Calu3 (cell line): Measurements from ENCODE around the gene RAD9B. TPM values are rescaled to one million over a fixed set of nuclear protein-coding genes. Genes with fewer than 3 reads are reported as not detected.

ENCODE experiments used
- BruUV-seq: library from RNA; stranded (reverse); fragments of 400-500 nt; replicated peaks from 2 replicates; lab custom pipeline; 2021; lab: Mats Ljungman, UMichigan
- CTCF ChIA-PET: fragments of 300-600 bp; sonication (Branson Sonifier 250); formaldehyde crosslinking; loops from one replicate; lab custom pipeline; 2022; ENCODE audit warnings: antibody characterized with exemption; lab: Charles Lee
- DNase-seq: peaks from one replicate; pipeline ENCODE4 v3.0.0; 2022
- H3K27ac Mint-ChIP-seq: one replicate; pipeline ENCODE4 v1.8.0; 2022; ENCODE audit warnings: mixed read lengths; ENCODE audit not compliant: unreplicated experiment
- H3K27me3 Mint-ChIP-seq: one replicate; pipeline ENCODE4 v1.8.0; 2022; ENCODE audit warnings: mixed read lengths; ENCODE audit not compliant: unreplicated experiment
- H3K36me3 Mint-ChIP-seq: one replicate; pipeline ENCODE4 v1.8.0; 2022; ENCODE audit warnings: mild to moderate bottlenecking, moderate library complexity, mixed read lengths; ENCODE audit not compliant: insufficient read depth, unreplicated experiment
- H3K4me1 Mint-ChIP-seq: one replicate; pipeline ENCODE4 v1.8.0; 2022; ENCODE audit warnings: mild to moderate bottlenecking, low read depth, mixed read lengths; ENCODE audit not compliant: unreplicated experiment
- H3K4me3 Mint-ChIP-seq: one replicate; pipeline ENCODE4 v1.8.0; 2022; ENCODE audit warnings: mild to moderate bottlenecking, low read depth, moderate library complexity, mixed read lengths; ENCODE audit not compliant: unreplicated experiment
- H3K9me3 Mint-ChIP-seq: one replicate; pipeline ENCODE4 v1.8.0; 2022; ENCODE audit warnings: low read depth, mixed read lengths; ENCODE audit not compliant: unreplicated experiment
- intact Hi-C: fragments of 100-400 bp; cut with micrococcal nuclease; formaldehyde crosslinking; loops from one replicate; pipeline ENCODE4 v1.10.0; 2022; ENCODE audit not compliant: unreplicated experiment
- total RNA-seq: library from RNA; stranded (reverse); gene quantifications from 2 replicates; pipeline ENCODE4 v1.2.3, GENCODE V29; 2022
- TF ChIP-seq, protein P1 (sequence below): fragments of 200-600 bp; IDR thresholded peaks from one replicate; pipeline ENCODE4 v1.8.0; 2022; ENCODE audit warnings: antibody characterized with exemption; ENCODE audit not compliant: unreplicated experiment

RAD9B gene
- total RNA-seq, 1 experiment from 2014 or later: 0.80 TPM

DNA sequence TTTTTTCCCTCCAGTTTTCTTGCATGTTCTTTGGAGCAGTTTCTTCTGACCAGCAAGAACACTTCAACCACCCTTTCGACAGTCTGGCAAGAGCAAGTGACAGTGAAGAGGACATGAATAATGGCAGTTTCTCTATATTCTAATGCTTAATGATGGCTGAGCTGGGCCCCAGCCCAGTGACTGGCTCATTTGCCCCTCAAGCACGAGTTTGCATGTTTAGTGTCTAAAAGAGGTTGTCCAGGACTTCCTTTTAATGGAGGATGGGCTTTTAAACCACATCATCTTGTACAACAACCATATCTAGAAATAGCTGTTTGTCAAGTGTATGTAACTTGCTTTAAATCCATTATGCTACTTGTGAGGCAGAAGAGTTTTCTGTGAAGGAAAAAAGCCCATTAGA is 28.4 kb downstream of the RAD9B start:
- Mint-ChIP-seq H3K4me3 (no peak overlapping the region), H3K4me1 (no peaks in the 10 kb centered on the region), H3K36me3 (peaks cover 6% of the 10 kb centered on the region), H3K27ac (no peak overlapping the region), H3K27me3 (no peaks in the 10 kb centered on the region), H3K9me3 (no peaks in the 10 kb centered on the region)
- no peak for DNase-seq
- CTCF ChIA-PET: no interaction called here
- intact Hi-C loops: no loop called here
- TF ChIP-seq, protein P1, sequence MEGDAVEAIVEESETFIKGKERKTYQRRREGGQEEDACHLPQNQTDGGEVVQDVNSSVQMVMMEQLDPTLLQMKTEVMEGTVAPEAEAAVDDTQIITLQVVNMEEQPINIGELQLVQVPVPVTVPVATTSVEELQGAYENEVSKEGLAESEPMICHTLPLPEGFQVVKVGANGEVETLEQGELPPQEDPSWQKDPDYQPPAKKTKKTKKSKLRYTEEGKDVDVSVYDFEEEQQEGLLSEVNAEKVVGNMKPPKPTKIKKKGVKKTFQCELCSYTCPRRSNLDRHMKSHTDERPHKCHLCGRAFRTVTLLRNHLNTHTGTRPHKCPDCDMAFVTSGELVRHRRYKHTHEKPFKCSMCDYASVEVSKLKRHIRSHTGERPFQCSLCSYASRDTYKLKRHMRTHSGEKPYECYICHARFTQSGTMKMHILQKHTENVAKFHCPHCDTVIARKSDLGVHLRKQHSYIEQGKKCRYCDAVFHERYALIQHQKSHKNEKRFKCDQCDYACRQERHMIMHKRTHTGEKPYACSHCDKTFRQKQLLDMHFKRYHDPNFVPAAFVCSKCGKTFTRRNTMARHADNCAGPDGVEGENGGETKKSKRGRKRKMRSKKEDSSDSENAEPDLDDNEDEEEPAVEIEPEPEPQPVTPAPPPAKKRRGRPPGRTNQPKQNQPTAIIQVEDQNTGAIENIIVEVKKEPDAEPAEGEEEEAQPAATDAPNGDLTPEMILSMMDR: no peak
- no TSS peak for BruUV-seq

DNA sequence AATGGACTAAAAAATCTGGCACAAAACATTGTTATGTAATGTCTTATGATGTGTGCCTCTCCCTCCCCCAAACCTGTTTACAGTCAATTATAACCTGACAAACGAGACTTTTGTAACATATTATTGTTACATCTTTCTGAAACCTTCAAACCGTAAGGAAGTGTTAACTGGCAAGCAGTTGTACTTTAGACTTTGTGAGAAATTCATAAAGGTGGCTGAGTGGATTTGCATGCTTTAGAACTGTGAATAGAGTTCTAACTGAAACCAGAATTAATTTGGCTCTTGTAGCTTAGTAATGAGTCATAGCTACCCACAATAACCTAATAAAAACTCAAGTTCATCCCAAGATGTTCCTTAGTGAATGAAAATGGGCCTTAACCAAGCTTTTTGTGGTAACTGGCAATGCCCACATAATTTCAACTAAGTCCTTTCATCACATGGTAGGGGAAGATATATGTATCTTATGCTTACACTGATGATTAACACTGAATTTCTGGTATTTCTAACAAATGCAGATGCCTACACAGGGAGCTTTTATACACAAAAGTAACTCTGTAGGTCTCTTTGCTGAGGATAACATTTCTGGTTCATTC is 29.7 kb downstream of the RAD9B start:
- H3K36me3 Mint-ChIP-seq: peaks cover 6% of the 10 kb centered on the region
- no peak overlapping the region for H3K27ac Mint-ChIP-seq
- no peaks in the 10 kb centered on the region for H3K9me3 Mint-ChIP-seq
- H3K4me3 Mint-ChIP-seq: no peak overlapping the region
- CTCF ChIA-PET: interaction anchor here (0.6 to 1.0 kb wide), 2 partner anchors 19 to 53 kb away, joined by 3 read pairs; no protein-coding TSS in a partner anchor
- no peaks in the 10 kb centered on the region for H3K27me3 Mint-ChIP-seq
- no TSS peak for BruUV-seq
- TF ChIP-seq, protein P1: no peak
- no peaks in the 10 kb centered on the region for H3K4me1 Mint-ChIP-seq
- no peak for DNase-seq
- intact Hi-C loops: no loop called here

DNA sequence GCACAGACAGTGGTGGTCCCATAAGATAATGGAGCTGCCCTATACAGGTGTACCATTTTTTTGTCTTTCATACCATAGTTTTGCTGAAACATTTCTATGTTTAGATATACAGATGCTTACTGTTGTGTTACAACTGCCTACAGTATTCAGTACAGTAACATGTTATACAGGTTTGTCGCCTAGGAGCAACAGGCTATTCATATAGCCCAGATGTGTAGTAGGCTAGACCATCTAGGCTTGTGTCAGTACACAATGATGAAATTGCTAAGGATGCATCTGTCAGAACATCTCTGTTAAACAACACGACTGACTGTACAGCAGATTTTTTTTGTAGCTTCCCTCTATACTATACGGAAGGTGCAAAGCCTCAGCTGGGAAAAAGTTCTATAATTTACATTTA is 30.5 kb downstream of the RAD9B start:
- Mint-ChIP-seq H3K4me3 (no peak overlapping the region), H3K9me3 (no peaks in the 10 kb centered on the region)

DNA sequence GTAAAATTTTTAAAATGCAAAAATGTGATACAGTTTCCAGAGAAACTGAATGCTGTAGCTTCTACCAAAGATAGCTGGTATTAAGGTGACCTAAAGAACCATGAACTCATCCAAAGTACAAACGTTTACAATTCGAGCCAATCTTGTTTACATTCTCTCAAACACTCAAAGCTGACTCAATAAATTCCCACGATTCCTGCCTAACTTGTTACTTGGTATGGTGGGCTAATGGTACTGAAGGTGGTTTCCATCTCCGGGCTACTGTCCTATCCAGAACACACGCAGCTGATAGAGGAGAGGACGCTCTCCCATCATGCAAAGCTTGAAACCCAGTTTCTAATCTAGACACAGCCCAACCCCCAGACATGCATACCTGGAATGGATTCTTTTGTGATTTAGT is 31.5 kb downstream of the RAD9B start:
- H3K4me3 Mint-ChIP-seq: no peak overlapping the region
- H3K27ac Mint-ChIP-seq: no peak overlapping the region
- intact Hi-C loops: no loop called here
- no peak for DNase-seq
- no peaks in the 10 kb centered on the region for H3K27me3 Mint-ChIP-seq
- no peaks in the 10 kb centered on the region for H3K9me3 Mint-ChIP-seq
- peaks cover 17% of the 10 kb centered on the region for H3K36me3 Mint-ChIP-seq
- no TSS peak for BruUV-seq
- CTCF ChIA-PET: no interaction called here
- TF ChIP-seq, protein P1: no peak
- peaks cover under 1% of the 10 kb centered on the region for H3K4me1 Mint-ChIP-seq

More for the DNA sequence above, 30.5 kb downstream of the RAD9B start:
- Mint-ChIP-seq H3K4me1 (no peaks in the 10 kb centered on the region), H3K36me3 (peaks cover 11% of the 10 kb centered on the region), H3K27me3 (no peaks in the 10 kb centered on the region), H3K27ac (no peak overlapping the region)
- TF ChIP-seq, protein P1: no peak
- BruUV-seq: no TSS peak
- no peak for DNase-seq
- CTCF ChIA-PET: interaction anchor here (0.6 to 1.0 kb wide), 2 partner anchors 20 to 43 kb away, joined by 3 read pairs; no protein-coding TSS in a partner anchor
- intact Hi-C loops: no loop called here
